Body of pancreas (tissue), 4 donors: Measurements from ENCODE around the gene CD300LF. TPM values are rescaled to one million over a fixed set of nuclear protein-coding genes. Genes with fewer than 3 reads are reported as not detected.

Source experiments
- ATAC-seq: fragments of 150-250 bp; one replicate; pipeline ENCODE4 v1.9.1; 2016
- DNase-seq, 4 donors: peaks; one replicate each; pipeline ENCODE4 v3.0.0-alpha.2; 2019
- H3K27ac ChIP-seq, 4 donors: fragments of 200-600 bp; sonication (generic); 1 replicate in 3 of 4; 2 replicates in 1 of 4; pipeline versions ENCODE4 v1.5.1 to v1.6.1; 2016 to 2019; ENCODE audit warnings: mild to moderate bottlenecking in 1 of 4, mixed read lengths in 1 of 4, moderate library complexity in 1 of 4
- H3K27me3 ChIP-seq, 2 donors: fragments of 200-600 bp; sonication (generic); one replicate each; pipeline ENCODE4 v1.6.0; 2016; ENCODE audit warnings: mild to moderate bottlenecking in 1 of 2
- H3K36me3 ChIP-seq, 2 donors: fragments of 200-600 bp; sonication (generic); replicated peaks in 1 of 2; 2 replicates each; pipeline ENCODE4 v1.5.1; 2016; ENCODE audit warnings: low read depth in 2 of 2; ENCODE audit not compliant: insufficient read depth in 1 of 2
- H3K4me1 ChIP-seq: fragments of 200-600 bp; sonication (generic); one replicate; pipeline ENCODE4 v1.6.0; 2016
- H3K4me3 ChIP-seq, 2 donors: fragments of 200-600 bp; sonication (generic); 1 replicate in 1 of 2; 2 replicates in 1 of 2; pipeline ENCODE4 v1.5.1; 2016 to 2019
- H3K9me3 ChIP-seq, 3 donors: fragments of 200-600 bp; sonication (generic); 1 replicate in 2 of 3; 2 replicates in 1 of 3; pipeline ENCODE4 v1.5.1; 2016
- CTCF ChIP-seq, 7 experiments: fragments of 450-650 bp in 4 of 7; fragments of 200-600 bp in 3 of 7; sonication (generic) in 3 of 7; IDR thresholded peaks; one replicate each; pipeline ENCODE4 v1.5.1; 2016 to 2019; ENCODE audit warnings: antibody characterized with exemption in 7 of 7
- POLR2A ChIP-seq, 3 donors: fragments of 450-650 bp; IDR thresholded peaks; one replicate each; pipeline ENCODE4 v1.6.1; 2016; ENCODE audit warnings: antibody characterized with exemption in 3 of 3, mild to moderate bottlenecking in 2 of 3
- WGBS, 2 donors: methylation state at CpG; one replicate each; pipeline ENCODE4 v1.1.5; 2017; 5-methylcytosine and 5-hydroxymethylcytosine counted together
- intact Hi-C: fragments of 100-400 bp; cut with DNase I; formaldehyde crosslinking; loops from one replicate; pipeline ENCODE4 v1.15.1; 2023
- total RNA-seq, 2 donors: library from RNA; depleted of rRNA; stranded (reverse); fragments of >200 nt; gene quantifications; one replicate each; pipeline ENCODE4 v1.1.0, GENCODE V29; 2016

Gene CD300LF
- total RNA-seq, 2 donors from 2014 or later: not detected

GRCh38 chr17:74659889-74660288 is 52.8 kb downstream of the CD300LF start:
- no peaks in the 10 kb centered on the region for H3K36me3 ChIP-seq
- TF ChIP-seq POLR2A (IDR thresholded peaks at IDR 0.05): no peak
- TF ChIP-seq CTCF (IDR thresholded peaks at IDR 0.05): no peak

GRCh38 chr17:74658620-74659019 is 54.1 kb downstream of the CD300LF start:
- H3K4me3 ChIP-seq: no peak overlapping the region
- no peak overlapping the region for H3K27ac ChIP-seq
- 63 to 67% methylated on average over 5 to 6 of the region's 6 CpGs for WGBS, 2 donors
- no peaks in the 10 kb centered on the region for H3K27me3 ChIP-seq
- H3K36me3 ChIP-seq: no peaks in the 10 kb centered on the region
- intact Hi-C loops: no loop called here
- no peak for TF ChIP-seq CTCF (IDR thresholded peaks at IDR 0.05)
- no peak for TF ChIP-seq POLR2A (IDR thresholded peaks at IDR 0.05)
- ATAC-seq (no peak), DNase-seq (no peak)
- H3K4me1 ChIP-seq: no peaks in the 10 kb centered on the region
- no peaks in the 10 kb centered on the region for H3K9me3 ChIP-seq

More at GRCh38 chr17:74659889-74660288, 52.8 kb downstream of the CD300LF start:
- DNase-seq: no peak
- 44 to 47% methylated on average over 4 of the region's 4 CpGs for WGBS, 2 donors
- H3K9me3 ChIP-seq: no peaks in the 10 kb centered on the region
- H3K27ac ChIP-seq: no peak overlapping the region
- no peaks in the 10 kb centered on the region for H3K27me3 ChIP-seq
- H3K4me1 ChIP-seq: no peaks in the 10 kb centered on the region
- intact Hi-C loops: no loop called here
- no peak overlapping the region for H3K4me3 ChIP-seq
- ATAC-seq: no peak

- no peak overlapping the region for H3K4me3 ChIP-seq
- H3K27ac ChIP-seq: no peak overlapping the region
- TF ChIP-seq POLR2A (IDR thresholded peaks at IDR 0.05): no peak
- no peak for TF ChIP-seq CTCF (IDR thresholded peaks at IDR 0.05)
- no peak for ATAC-seq
- intact Hi-C loops: no loop called here
- no peak for DNase-seq
- H3K36me3 ChIP-seq: no peaks in the 10 kb centered on the region
- no peaks in the 10 kb centered on the region for H3K9me3 ChIP-seq
- no peaks in the 10 kb centered on the region for H3K4me1 ChIP-seq
- H3K27me3 ChIP-seq: no peaks in the 10 kb centered on the region
- whole genome bisulfite sequencing, 2 donors: 40 to 43% methylated on average over 5 of the region's 5 CpGs
Observed at GRCh38 chr17:74654742-74655141, 58.0 kb downstream of the CD300LF start.

- TF ChIP-seq CTCF (IDR thresholded peaks at IDR 0.05) (no peak), POLR2A (IDR thresholded peaks at IDR 0.05) (no peak)
- Histone ChIP-seq H3K9me3 (no peaks in the 10 kb centered on the region), H3K27me3 (no peaks in the 10 kb centered on the region), H3K4me3 (no peak overlapping the region), H3K4me1 (no peaks in the 10 kb centered on the region), H3K36me3 (no peaks in the 10 kb centered on the region), H3K27ac (no peak overlapping the region)
- intact Hi-C loops: no loop called here
- ATAC-seq (no peak), DNase-seq (no peak)
- 38 to 53% methylated on average over 3 of the region's 3 CpGs for WGBS, 2 donors
Observed at GRCh38 chr17:74652020-74652419, 60.7 kb downstream of the CD300LF start.

- Histone ChIP-seq H3K4me1 (no peaks in the 10 kb centered on the region), H3K4me3 (no peak overlapping the region), H3K27ac (no peak overlapping the region), H3K27me3 (no peaks in the 10 kb centered on the region), H3K36me3 (no peaks in the 10 kb centered on the region), H3K9me3 (no peaks in the 10 kb centered on the region)
- DNase-seq (no peak), ATAC-seq (no peak)
- TF ChIP-seq POLR2A (IDR thresholded peaks at IDR 0.05) (no peak), CTCF (IDR thresholded peaks at IDR 0.05) (no peak)
- 48 to 50% methylated on average over 6 of the region's 6 CpGs for WGBS, 2 donors
- intact Hi-C loops: no loop called here
Observed at GRCh38 chr17:74649909-74650308, 62.8 kb downstream of the CD300LF start.
